Measurements from ENCODE around the gene TRPM7. TPM values are rescaled to one million over a fixed set of nuclear protein-coding genes. Genes with fewer than 3 reads are reported as not detected.

The TRPM7 gene
- total RNA-seq, 1 donor from 2014 or later: 16.8 TPM

DNA sequence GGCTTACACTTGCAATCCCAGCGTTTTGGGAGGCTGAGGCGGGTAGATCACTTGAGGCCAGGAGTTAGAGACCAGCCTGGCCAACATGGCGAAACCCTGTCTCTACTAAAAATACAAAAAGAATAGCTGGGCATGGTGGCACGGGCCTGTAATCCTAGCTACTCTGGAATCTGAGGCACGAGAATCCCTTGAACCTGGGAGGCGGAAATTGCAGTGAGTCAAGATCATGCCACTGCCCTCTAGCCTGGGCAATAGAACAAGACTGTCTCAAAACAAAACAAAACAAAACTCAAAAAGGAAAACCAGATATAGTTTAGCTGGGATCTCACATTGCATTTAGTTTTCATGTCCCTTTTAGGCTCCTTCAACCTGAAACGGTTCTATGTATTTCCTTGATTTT, 137.3 kb downstream of the TRPM7 start:
- H3K4me3 ChIP-seq (ENCODE audit: low read depth, low read length): no peak overlapping the region
- DNase-seq (ENCODE audit: low read depth): no peak
- TF ChIP-seq, protein P1, sequence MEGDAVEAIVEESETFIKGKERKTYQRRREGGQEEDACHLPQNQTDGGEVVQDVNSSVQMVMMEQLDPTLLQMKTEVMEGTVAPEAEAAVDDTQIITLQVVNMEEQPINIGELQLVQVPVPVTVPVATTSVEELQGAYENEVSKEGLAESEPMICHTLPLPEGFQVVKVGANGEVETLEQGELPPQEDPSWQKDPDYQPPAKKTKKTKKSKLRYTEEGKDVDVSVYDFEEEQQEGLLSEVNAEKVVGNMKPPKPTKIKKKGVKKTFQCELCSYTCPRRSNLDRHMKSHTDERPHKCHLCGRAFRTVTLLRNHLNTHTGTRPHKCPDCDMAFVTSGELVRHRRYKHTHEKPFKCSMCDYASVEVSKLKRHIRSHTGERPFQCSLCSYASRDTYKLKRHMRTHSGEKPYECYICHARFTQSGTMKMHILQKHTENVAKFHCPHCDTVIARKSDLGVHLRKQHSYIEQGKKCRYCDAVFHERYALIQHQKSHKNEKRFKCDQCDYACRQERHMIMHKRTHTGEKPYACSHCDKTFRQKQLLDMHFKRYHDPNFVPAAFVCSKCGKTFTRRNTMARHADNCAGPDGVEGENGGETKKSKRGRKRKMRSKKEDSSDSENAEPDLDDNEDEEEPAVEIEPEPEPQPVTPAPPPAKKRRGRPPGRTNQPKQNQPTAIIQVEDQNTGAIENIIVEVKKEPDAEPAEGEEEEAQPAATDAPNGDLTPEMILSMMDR (conservative IDR thresholded peaks at IDR 0.05; ENCODE audit: low read depth, low read length): no peak

DNA sequence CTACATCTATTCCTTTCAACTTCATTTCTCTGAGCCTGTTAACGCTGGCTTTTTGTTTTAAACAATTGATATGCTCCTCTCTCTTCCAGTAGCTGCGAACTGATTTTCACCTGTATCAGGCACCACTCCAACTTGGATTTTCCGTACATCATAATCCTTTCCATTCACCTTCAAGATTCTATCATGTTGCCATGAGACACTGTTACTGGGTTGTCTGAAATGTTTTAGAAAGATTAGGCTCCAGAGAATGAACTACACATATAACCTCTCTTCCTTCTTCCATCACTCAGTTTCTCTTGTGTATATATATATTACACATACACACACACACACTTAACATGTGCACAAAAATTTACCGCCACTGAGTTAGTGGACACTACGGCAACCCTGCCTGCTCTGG, 140.0 kb downstream of the TRPM7 start, which contains the start of gene USP50:
Gene USP50, minus strand, starts transcription at position 101 of the 400 bp plus-strand sequence. CDS start 141 bp downstream, outside the sequence.
- TF ChIP-seq, protein P1 (conservative IDR thresholded peaks at IDR 0.05; ENCODE audit: low read depth, low read length): no peak
- H3K4me3 ChIP-seq (ENCODE audit: low read depth, low read length): no peak within 1 kb of the TSS
- no peak for DNase-seq (ENCODE audit: low read depth)

DNA sequence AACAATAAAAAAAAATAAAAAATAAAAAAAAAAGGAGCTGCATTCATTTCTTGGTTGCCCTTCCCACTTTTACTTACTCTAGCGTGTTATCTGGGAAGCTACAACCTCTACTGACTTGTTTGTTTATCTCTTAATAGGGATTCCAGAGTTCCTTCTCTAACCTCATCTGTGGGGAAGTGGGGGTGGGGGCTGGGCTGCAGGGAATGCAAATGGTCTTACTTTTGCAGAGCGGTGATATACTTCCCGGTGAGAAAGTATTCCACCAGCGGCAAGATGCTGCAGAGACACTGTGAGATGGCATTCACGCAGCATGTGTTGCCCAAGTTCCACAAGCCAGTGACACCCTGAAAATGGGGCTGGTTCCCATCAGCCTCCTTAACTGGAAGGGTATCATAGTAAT, 142.2 kb downstream of the TRPM7 start:
- DNase-seq (ENCODE audit: low read depth): no peak
- no peak overlapping the region for H3K4me3 ChIP-seq (ENCODE audit: low read depth, low read length)
- TF ChIP-seq, protein P1 (conservative IDR thresholded peaks at IDR 0.05; ENCODE audit: low read depth, low read length): no peak

DNA sequence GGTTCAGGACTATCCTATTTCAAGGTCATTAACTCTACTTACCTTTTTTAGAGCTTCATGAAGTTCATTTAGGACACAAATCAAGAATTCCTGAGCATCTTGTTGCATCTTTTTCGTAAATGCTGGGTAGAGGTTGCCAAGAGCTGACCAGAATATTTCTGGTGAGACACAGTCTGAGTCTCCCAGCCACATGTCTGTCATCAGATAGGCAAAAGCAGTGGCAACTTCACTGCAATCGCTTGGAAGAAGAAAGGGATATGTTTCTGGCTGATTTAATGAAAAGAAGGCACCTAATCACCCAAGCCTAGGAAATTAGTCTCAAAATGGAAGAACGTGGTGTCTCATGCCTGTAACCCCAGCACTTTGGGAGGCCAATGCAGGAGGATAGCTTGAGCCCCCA, 143.0 kb downstream of the TRPM7 start:
- H3K4me3 ChIP-seq (ENCODE audit: low read depth, low read length): no peak overlapping the region
- TF ChIP-seq, protein P1 (conservative IDR thresholded peaks at IDR 0.05; ENCODE audit: low read depth, low read length): no peak
- no peak for DNase-seq (ENCODE audit: low read depth)

DNA sequence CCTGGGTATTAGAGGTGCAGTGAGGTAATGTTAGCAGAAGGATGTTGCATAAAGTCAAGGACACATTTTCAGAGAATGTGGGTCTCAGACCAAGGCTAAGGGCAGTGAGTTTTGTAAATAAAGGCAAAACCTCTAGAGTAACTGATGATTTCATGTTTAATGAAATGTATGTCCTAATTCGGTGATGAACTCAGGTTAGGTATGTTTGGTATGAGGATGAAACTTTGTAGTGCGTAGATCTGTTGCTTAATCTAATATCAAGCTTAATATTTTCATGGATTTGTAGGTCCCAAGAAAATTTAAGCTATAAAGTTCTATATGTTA, 143.7 kb downstream of the TRPM7 start:
- no peak for DNase-seq (ENCODE audit: low read depth)
- TF ChIP-seq, protein P1 (conservative IDR thresholded peaks at IDR 0.05; ENCODE audit: low read depth, low read length): no peak

DNA sequence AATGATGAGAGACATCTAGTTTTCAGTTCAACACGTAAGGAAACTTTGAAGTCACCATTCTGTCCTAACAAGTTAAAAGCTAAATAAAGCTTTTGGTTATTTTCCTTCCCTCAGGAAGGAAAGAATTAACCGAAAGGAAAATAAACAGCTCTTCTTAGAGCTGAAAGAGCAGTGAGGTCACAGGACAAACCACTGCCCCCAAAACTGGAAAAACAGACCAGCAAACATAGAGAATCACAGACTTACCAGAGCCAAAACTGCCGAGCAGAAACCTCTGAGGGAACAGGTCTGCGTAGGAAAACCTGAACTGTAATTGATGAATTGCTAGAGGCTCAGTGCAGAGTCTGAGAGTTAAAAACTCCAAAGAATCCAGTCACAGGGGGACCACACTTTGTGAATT, 154.8 kb downstream of the TRPM7 start:
- TF ChIP-seq, protein P1 (conservative IDR thresholded peaks at IDR 0.05; ENCODE audit: low read depth, low read length): no peak
- H3K4me3 ChIP-seq (ENCODE audit: low read depth, low read length): no peak overlapping the region
- DNase-seq (ENCODE audit: low read depth): no peak

More for the DNA sequence above, 143.7 kb downstream of the TRPM7 start:
- no peak overlapping the region for H3K4me3 ChIP-seq (ENCODE audit: low read depth, low read length)

DNA sequence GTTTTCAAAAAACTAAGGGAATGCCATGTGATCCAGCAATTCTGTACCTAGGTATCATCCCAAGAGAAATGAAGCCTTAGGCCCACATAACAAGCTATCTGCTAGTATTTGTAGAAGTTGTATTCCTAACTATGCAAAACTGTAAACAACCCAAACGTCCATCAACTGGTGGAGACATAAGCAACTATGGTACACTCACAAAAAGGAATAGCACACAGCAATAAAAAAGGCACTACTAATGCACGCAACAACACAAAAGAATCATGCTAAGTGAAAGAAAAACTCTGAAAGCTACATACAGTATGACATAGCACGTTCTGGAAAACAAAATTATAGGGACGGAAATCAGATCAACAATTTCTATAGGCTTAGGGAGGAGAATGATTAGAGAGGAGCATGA, 155.4 kb downstream of the TRPM7 start:
- DNase-seq (ENCODE audit: low read depth): no peak
- no peak overlapping the region for H3K4me3 ChIP-seq (ENCODE audit: low read depth, low read length)
- TF ChIP-seq, protein P1 (conservative IDR thresholded peaks at IDR 0.05; ENCODE audit: low read depth, low read length): no peak

Measured in epithelial cell of proximal tubule (primary cell).